Esophagus squamous epithelium (tissue), 5 donors: ENCODE data around the gene TRERF1. TPM values are rescaled to one million over a fixed set of nuclear protein-coding genes. Genes with fewer than 3 reads are reported as not detected.

Experiments used
- DNase-seq: peaks from one replicate; lab custom pipeline; 2025; lab: John Stamatoyannopoulos, UW
- H3K27ac ChIP-seq, 4 donors: fragments of 200-600 bp; sonication (generic); one replicate each; pipeline ENCODE4 v1.5.1; 2016 to 2019; ENCODE audit warnings: mild to moderate bottlenecking in 1 of 4
- H3K27me3 ChIP-seq, 4 donors: fragments of 200-600 bp; sonication (generic); 1 replicate in 3 of 4; 2 replicates in 1 of 4; pipeline versions ENCODE4 v1.5.1 to v1.6.0; 2017 to 2021; ENCODE audit warnings: antibody characterized with exemption in 1 of 4
- H3K36me3 ChIP-seq, 3 donors: fragments of 200-600 bp; sonication (generic); one replicate each; pipeline ENCODE4 v1.5.1; 2016 to 2019
- H3K4me1 ChIP-seq, 3 donors: fragments of 200-600 bp; sonication (generic); one replicate each; pipeline ENCODE4 v1.5.1; 2017 to 2019
- H3K4me3 ChIP-seq, 4 donors: fragments of 200-600 bp; sonication (generic); 1 replicate in 3 of 4; 2 replicates in 1 of 4; pipeline ENCODE4 v1.5.1; 2016 to 2019; ENCODE audit warnings: mild to moderate bottlenecking in 2 of 4, moderate library complexity in 1 of 4
- H3K9me3 ChIP-seq, 3 donors: fragments of 200-600 bp; sonication (generic); one replicate each; pipeline ENCODE4 v1.5.1; 2016 to 2019
- CTCF ChIP-seq, 6 experiments: fragments of 450-650 bp in 4 of 6; fragments of 200-600 bp in 2 of 6; sonication (generic) in 2 of 6; IDR thresholded peaks; one replicate each; pipeline ENCODE4 v1.5.1; 2016 to 2019; ENCODE audit warnings: antibody characterized with exemption in 6 of 6, mild to moderate bottlenecking in 4 of 6, moderate library complexity in 4 of 6
- POLR2A ChIP-seq, 4 donors: fragments of 450-650 bp; IDR thresholded peaks; one replicate each; pipeline ENCODE4 v1.6.1; 2017; ENCODE audit warnings: antibody characterized with exemption in 4 of 4, mild to moderate bottlenecking in 4 of 4, moderate library complexity in 3 of 4
- WGBS, 2 donors: methylation state at CpG; one replicate each; pipeline ENCODE4 v1.1.5; 2018; 5-methylcytosine and 5-hydroxymethylcytosine counted together
- intact Hi-C: fragments of 100-400 bp; cut with DNase I; formaldehyde crosslinking; loops from one replicate; pipeline ENCODE4 v1.15.0; 2022
- total RNA-seq, 4 donors: library from RNA; depleted of rRNA; stranded (reverse); fragments of >200 nt; gene quantifications; one replicate each; pipeline ENCODE4 v1.1.0, GENCODE V29; 2016
- donor health status: DM: yes; HTN: yes; CAD: no.

The TRERF1 gene
- total RNA-seq, 4 donors from 2014 or later = 5.5 to 13.8 (median 11.5) TPM

DNA sequence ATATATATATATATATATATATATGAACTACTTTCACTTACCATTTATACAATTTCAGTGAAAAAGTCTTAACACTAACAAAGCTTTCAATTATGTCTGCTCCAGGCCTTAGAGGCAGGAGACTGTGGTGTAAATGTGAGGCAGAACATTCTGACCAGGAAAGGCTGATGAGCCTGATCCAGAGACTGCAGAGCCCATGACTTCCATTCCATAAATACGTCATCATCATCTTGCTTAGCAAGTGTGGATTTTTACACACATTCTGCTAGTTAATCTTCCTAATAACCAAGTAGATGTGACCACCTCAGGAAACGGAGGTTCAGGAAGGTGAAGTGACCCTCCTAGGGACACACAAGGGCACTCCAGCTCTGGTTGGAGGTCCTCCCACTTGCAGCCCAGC, 14.9 kb downstream of the TRERF1 start:
- TF ChIP-seq POLR2A (IDR thresholded peaks at IDR 0.05) = no peak
- TF ChIP-seq CTCF (IDR thresholded peaks at IDR 0.05) = no peak
- no peaks in the 10 kb centered on the region for H3K27me3 ChIP-seq
- WGBS, 2 donors = 80 to 100% methylated on average over 2 of the region's 2 CpGs
- peaks cover 0 to 30% (median 10%) of the 10 kb centered on the region in 3 donors for H3K4me1 ChIP-seq
- no peak overlapping the region for H3K27ac ChIP-seq
- peaks cover 0 to 18% (median 0%) of the 10 kb centered on the region in 3 donors for H3K9me3 ChIP-seq
- DNase-seq = no peak
- no peak overlapping the region for H3K4me3 ChIP-seq
- intact Hi-C loops = no loop called here
- H3K36me3 ChIP-seq = peaks cover 0 to 39% (median 0%) of the 10 kb centered on the region in 3 donors

DNA sequence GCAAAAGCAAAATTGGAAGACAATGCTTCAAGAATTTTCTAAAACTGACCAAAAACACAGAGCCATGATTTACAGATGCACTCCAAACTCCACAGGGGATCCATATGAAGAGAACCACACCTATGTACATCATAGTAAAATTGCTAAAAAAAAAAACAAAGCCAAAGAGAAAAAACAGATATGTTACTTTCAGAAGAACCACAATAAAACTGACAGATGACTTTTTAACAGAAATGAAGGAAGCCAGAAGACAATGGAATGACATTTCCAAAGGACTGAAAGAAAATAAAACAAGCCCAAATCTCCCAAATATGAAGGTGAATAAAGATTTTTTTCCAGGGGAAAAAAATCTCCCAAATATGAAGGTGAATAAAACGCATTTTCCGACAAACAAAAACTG, 17.5 kb downstream of the TRERF1 start:
- DNase-seq = no peak
- 100% methylated on average over 2 of the region's 2 CpGs for WGBS, 2 donors
- no peak overlapping the region for H3K4me3 ChIP-seq
- H3K27ac ChIP-seq = no peak overlapping the region
- intact Hi-C loops = no loop called here
- peaks cover 0 to 39% (median 0%) of the 10 kb centered on the region in 3 donors for H3K36me3 ChIP-seq
- H3K9me3 ChIP-seq = peaks cover 0 to 18% (median 0%) of the 10 kb centered on the region in 3 donors
- peaks cover 1 to 11% (median 6%) of the 10 kb centered on the region in 3 donors for H3K4me1 ChIP-seq
- H3K27me3 ChIP-seq = no peaks in the 10 kb centered on the region
- no peak for TF ChIP-seq CTCF (IDR thresholded peaks at IDR 0.05)
- TF ChIP-seq POLR2A (IDR thresholded peaks at IDR 0.05) = no peak

DNA sequence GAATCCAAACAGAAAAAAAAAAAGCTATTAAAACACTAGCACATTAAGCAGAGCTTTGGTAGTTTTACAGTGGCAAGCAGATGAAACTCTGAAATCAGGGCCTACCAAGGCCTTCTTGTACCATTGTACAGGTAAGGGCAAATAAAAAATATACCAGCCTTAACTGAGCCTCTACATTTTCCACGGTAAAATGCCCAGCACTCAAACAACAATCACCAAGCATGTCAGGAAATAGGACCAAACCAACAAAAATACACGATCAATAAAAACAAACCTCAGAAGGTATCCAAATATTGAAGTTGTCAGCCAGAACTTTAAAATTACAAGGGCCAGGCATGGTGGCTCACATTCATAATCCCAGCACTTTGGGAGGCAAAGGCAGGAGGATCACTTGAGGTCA, 18.3 kb downstream of the TRERF1 start:
- Histone ChIP-seq H3K27ac (no peak overlapping the region), H3K36me3 (peaks cover 0 to 38% (median 0%) of the 10 kb centered on the region in 3 donors), H3K9me3 (peaks cover 0 to 18% (median 0%) of the 10 kb centered on the region in 3 donors), H3K4me3 (no peak overlapping the region), H3K27me3 (no peaks in the 10 kb centered on the region), H3K4me1 (peaks cover 9 to 15% (median 12%) of the 10 kb centered on the region in 3 donors)
- WGBS, 2 donors = 93 to 94% methylated on average over 2 of the region's 2 CpGs
- intact Hi-C loops = no loop called here
- no peak for DNase-seq
- TF ChIP-seq POLR2A (IDR thresholded peaks at IDR 0.05) = no peak
- TF ChIP-seq CTCF (IDR thresholded peaks at IDR 0.05) = no peak

DNA sequence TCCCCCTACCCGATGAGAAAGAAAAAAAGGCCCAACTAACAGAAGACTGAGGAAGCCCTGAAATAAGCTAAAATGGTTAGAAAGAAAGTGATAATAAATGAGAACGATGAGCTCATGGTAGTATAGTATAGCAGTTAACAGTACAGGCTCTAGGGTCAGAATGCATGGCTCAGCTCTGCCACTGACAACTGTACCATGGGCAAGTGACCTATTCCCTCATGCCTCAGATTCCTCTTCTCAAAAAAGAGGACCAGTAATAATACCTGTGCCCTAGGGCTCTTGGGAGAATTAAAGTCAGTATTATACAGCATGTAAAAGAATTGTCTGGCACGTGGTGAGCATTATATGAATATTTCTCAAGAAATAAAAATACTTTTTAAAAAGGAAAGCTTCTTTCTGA, 19.8 kb downstream of the TRERF1 start:
- 85 to 89% methylated on average over 3 of the region's 3 CpGs for WGBS, 2 donors
- no peak overlapping the region for H3K27ac ChIP-seq
- H3K27me3 ChIP-seq = no peaks in the 10 kb centered on the region
- peaks cover 0 to 18% (median 0%) of the 10 kb centered on the region in 3 donors for H3K9me3 ChIP-seq
- intact Hi-C loops = no loop called here
- DNase-seq = no peak
- peaks cover 15 to 23% (median 15%) of the 10 kb centered on the region in 3 donors for H3K4me1 ChIP-seq
- H3K4me3 ChIP-seq = no peak overlapping the region
- peaks cover 0 to 28% (median 0%) of the 10 kb centered on the region in 3 donors for H3K36me3 ChIP-seq
- TF ChIP-seq POLR2A (IDR thresholded peaks at IDR 0.05) (no peak), CTCF (IDR thresholded peaks at IDR 0.05) (no peak)

DNA sequence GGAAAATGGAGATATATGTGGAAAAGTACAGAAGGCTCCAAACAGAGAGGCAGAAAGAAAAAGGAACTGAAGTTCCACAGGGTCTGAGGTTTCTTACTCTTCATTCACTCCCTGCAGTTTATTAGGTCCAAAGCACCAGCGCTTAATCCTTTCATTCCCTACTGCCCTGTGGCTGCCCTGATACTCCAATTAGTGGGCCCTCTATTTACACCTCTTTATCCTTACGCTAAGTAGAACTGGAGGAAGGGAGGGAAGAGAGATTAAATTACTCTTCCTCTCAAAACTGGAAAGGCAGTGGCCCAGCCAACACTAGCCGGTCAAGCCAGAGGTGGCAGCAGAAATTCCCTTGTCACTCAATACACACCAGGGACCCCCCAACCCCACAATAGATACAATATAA, 20.4 kb downstream of the TRERF1 start:
- peaks cover 15 to 23% (median 15%) of the 10 kb centered on the region in 3 donors for H3K4me1 ChIP-seq
- no peaks in the 10 kb centered on the region for H3K27me3 ChIP-seq
- no peak overlapping the region for H3K4me3 ChIP-seq
- H3K9me3 ChIP-seq = peaks cover 0 to 18% (median 0%) of the 10 kb centered on the region in 3 donors
- H3K36me3 ChIP-seq = peaks cover 0 to 28% (median 0%) of the 10 kb centered on the region in 3 donors
- DNase-seq = no peak
- intact Hi-C loops = no loop called here
- TF ChIP-seq POLR2A (IDR thresholded peaks at IDR 0.05) (no peak), CTCF (IDR thresholded peaks at IDR 0.05) (no peak)
- WGBS, 2 donors = 92 to 94% methylated on average over 3 of the region's 3 CpGs
- no peak overlapping the region for H3K27ac ChIP-seq
